OCI-LY3 (cell line): ENCODE data around the gene GMIP.

Source experiments
- H2AFZ ChIP-seq: fragments of 200-600, 300-600 bp; shearing (Covaris generic); 2 replicates; pipeline ENCODE4 v1.6.0; 2014; ENCODE audit warnings: antibody characterized with exemption, low read depth, low read length
- H3K27ac ChIP-seq: fragments of 200-600, 300-600 bp; sonication (generic); 2 replicates; pipeline ENCODE4 v1.5.1; 2014; ENCODE audit warnings: mild to moderate bottlenecking, low read length, moderate library complexity, mixed read lengths
- H3K27me3 ChIP-seq: fragments of 200-600, 300-600 bp; sonication (generic); 2 replicates; pipeline ENCODE4 v1.6.1; 2014; ENCODE audit warnings: low read depth, low read length, mixed read lengths
- H3K36me3 ChIP-seq: fragments of 200-600, 300-600 bp; sonication (generic); replicated peaks from 2 replicates; pipeline ENCODE3; 2014; ENCODE audit warnings: low read depth, low read length, mixed read lengths
- H3K4me1 ChIP-seq: fragments of 300-600, 200-600 bp; sonication (generic); 2 replicates; pipeline ENCODE4 v1.6.1; 2014; ENCODE audit warnings: low read length, mixed read lengths
- H3K4me2 ChIP-seq: fragments of 200-600, 300-600 bp; sonication (generic); 2 replicates; pipeline ENCODE4 v1.6.1; 2014; ENCODE audit warnings: low read length, mixed read lengths
- H3K4me3 ChIP-seq: fragments of 300-600, 200-600 bp; sonication (generic); 2 replicates; pipeline ENCODE4 v1.5.1; 2014; ENCODE audit warnings: antibody characterized with exemption, mild to moderate bottlenecking, low read length, moderate library complexity
- H3K79me2 ChIP-seq: fragments of 300-600, 200-600 bp; shearing (Covaris generic); 2 replicates; pipeline ENCODE4 v1.6.1; 2014; ENCODE audit warnings: mild to moderate bottlenecking, low read length, mixed read lengths
- H3K9ac ChIP-seq: fragments of 300-600, 200-600 bp; shearing (Covaris generic); 2 replicates; pipeline ENCODE4 v1.6.0; 2014; ENCODE audit warnings: mild to moderate bottlenecking, low read length, moderate library complexity
- H3K9me3 ChIP-seq: fragments of 200-600, 300-600 bp; shearing (Covaris generic); 2 replicates; pipeline ENCODE4 v1.6.1; 2014; ENCODE audit warnings: low read length, mixed read lengths; ENCODE audit not compliant: insufficient read depth
- H4K20me1 ChIP-seq: fragments of 200-600, 300-600 bp; sonication (generic); 2 replicates; pipeline ENCODE4 v1.6.1; 2016; ENCODE audit warnings: low read length, mixed read lengths; ENCODE audit not compliant: insufficient read depth
- CTCF ChIP-seq: fragments of 200-600, 300-600 bp; sonication (generic); IDR thresholded peaks from 2 replicates; pipeline ENCODE4 v1.5.1; 2014; ENCODE audit warnings: antibody characterized with exemption, low read length, low read depth
- EZH2phosphoT487 ChIP-seq: fragments of 200-600 bp; shearing (Covaris generic); IDR thresholded peaks from 2 replicates; pipeline ENCODE4 v1.6.1; 2018; ENCODE audit warnings: antibody characterized with exemption, mixed run types, low read depth

The GMIP gene

GRCh38 chr19:19663256-19664120, 20.0 kb upstream of the GMIP start, which contains the start of gene ATP13A1:
ATP13A1 (minus strand) TSS chr19:19663676; CDS start chr19:19663666, 10 bp downstream.
- H2AFZ ChIP-seq: peak within 1 kb of the TSS; percentile 65
- TF ChIP-seq CTCF (peak; percentile 19; the same call in 1 of the 2 replicates), EZH2phosphoT487 (no peak)
- peak within 1 kb of the TSS; percentile 76 for H3K9ac ChIP-seq
- H3K4me3 ChIP-seq: peak within 1 kb of the TSS; percentile 80
- no peaks in the 10 kb centered on the region for H3K27me3 ChIP-seq
- H4K20me1 ChIP-seq: no peaks in the 10 kb centered on the region
- H3K27ac ChIP-seq: peak within 1 kb of the TSS; percentile 93
- H3K36me3 ChIP-seq: peaks cover 19% of the 10 kb centered on the region
- H3K9me3 ChIP-seq: no peaks in the 10 kb centered on the region
- H3K79me2 ChIP-seq: peaks cover 51% of the 10 kb centered on the region
- peak within 1 kb of the TSS; percentile 94 for H3K4me2 ChIP-seq
- peaks cover 23% of the 10 kb centered on the region for H3K4me1 ChIP-seq

GRCh38 chr19:19662871-19663255, 19.4 kb upstream of the GMIP start:
- H3K27ac ChIP-seq: peak overlapping the region; percentile 93
- H3K9ac ChIP-seq: peak overlapping the region; percentile 76
- no peaks in the 10 kb centered on the region for H4K20me1 ChIP-seq
- H3K27me3 ChIP-seq: no peaks in the 10 kb centered on the region
- H3K79me2 ChIP-seq: peaks cover 56% of the 10 kb centered on the region
- peaks cover 20% of the 10 kb centered on the region for H3K4me1 ChIP-seq
- no peaks in the 10 kb centered on the region for H3K9me3 ChIP-seq
- peak overlapping the region; percentile 80 for H3K4me3 ChIP-seq
- no peak overlapping the region for H2AFZ ChIP-seq
- H3K36me3 ChIP-seq: peaks cover 24% of the 10 kb centered on the region
- TF ChIP-seq CTCF (no peak), EZH2phosphoT487 (no peak)
- peak overlapping the region; percentile 94 for H3K4me2 ChIP-seq

DNA sequence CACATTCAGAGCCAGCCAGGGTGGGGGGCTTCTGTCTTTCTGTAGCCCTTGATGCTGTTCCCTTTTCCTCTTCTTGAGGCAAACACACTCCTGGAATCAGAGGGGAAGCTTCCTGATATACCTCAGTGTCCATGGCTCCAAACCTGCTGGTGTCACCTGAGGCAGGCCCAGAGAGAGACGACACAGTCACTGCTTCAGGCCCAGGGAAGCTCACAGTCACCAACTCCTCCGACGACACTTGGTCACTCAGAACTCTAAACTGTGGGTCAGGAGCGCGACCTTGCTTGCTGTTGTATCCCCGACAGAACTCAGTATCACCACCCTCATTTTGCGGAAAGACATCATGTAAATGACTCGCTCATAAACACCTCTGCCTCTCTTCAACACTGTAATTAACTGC, 18.9 kb upstream of the GMIP start:
- Histone ChIP-seq H3K4me2 (peak overlapping the region; percentile 94), H3K9ac (peak overlapping the region; percentile 76), H4K20me1 (no peaks in the 10 kb centered on the region), H3K4me3 (peak overlapping the region; percentile 80), H2AFZ (no peak overlapping the region), H3K9me3 (no peaks in the 10 kb centered on the region), H3K4me1 (peaks cover 15% of the 10 kb centered on the region), H3K27me3 (no peaks in the 10 kb centered on the region), H3K79me2 (peaks cover 56% of the 10 kb centered on the region), H3K36me3 (peaks cover 29% of the 10 kb centered on the region), H3K27ac (peak overlapping the region; percentile 93)
- TF ChIP-seq CTCF (no peak), EZH2phosphoT487 (no peak)

DNA sequence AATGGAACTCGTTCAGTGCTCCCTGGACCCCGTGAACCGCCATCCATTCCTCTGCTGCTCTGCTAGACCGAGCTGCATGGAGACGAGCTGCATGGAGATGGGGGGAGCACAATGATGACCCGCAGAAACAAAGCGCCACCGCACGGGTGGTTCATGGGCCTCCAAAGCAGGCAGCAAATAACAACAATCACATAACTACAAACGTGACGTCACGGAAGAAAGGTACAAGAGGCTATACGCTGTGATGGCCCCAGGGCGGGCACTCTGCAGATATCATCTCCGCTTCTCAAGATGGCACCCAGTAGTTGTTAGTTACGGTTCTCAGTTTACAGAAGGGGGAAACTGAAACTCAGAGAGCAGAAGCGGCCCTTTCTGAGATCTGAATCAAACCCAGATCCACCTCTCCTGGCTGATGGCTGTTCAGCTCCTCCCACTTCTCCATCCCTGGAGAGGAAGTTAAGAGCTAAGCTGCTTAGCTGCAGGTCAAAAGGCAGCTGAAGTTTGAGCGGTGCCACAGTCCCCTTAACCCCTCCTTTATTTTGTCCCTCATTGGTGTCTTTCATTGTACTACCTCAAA, 18.3 kb upstream of the GMIP start:
- Histone ChIP-seq H3K9me3 (no peaks in the 10 kb centered on the region), H3K36me3 (peaks cover 34% of the 10 kb centered on the region), H3K9ac (peak overlapping the region; percentile 93), H3K27me3 (no peaks in the 10 kb centered on the region), H3K4me3 (peak overlapping the region; percentile 80), H3K4me2 (peak overlapping the region; percentile 94), H3K4me1 (peaks cover 15% of the 10 kb centered on the region), H2AFZ (no peak overlapping the region), H3K79me2 (peaks cover 56% of the 10 kb centered on the region), H4K20me1 (no peaks in the 10 kb centered on the region), H3K27ac (peak overlapping the region; percentile 93)
- no peak for TF ChIP-seq EZH2phosphoT487
